HG03342 (cell line): ENCODE data around the gene STARD9.
"Not testable (repeated sequence)": the region's sequence is repeated elsewhere in the genome, so short reads cannot be mapped to it uniquely, and the experiment has no call there.

Experiments used
- ATAC-seq: cut with Tn5 transposase; IDR thresholded peaks from one replicate; pipeline ENCODE4 v1.9.1; 2021; ENCODE audit warnings: mild to moderate bottlenecking, moderate library complexity; ENCODE audit not compliant: unreplicated experiment

Gene STARD9

DNA sequence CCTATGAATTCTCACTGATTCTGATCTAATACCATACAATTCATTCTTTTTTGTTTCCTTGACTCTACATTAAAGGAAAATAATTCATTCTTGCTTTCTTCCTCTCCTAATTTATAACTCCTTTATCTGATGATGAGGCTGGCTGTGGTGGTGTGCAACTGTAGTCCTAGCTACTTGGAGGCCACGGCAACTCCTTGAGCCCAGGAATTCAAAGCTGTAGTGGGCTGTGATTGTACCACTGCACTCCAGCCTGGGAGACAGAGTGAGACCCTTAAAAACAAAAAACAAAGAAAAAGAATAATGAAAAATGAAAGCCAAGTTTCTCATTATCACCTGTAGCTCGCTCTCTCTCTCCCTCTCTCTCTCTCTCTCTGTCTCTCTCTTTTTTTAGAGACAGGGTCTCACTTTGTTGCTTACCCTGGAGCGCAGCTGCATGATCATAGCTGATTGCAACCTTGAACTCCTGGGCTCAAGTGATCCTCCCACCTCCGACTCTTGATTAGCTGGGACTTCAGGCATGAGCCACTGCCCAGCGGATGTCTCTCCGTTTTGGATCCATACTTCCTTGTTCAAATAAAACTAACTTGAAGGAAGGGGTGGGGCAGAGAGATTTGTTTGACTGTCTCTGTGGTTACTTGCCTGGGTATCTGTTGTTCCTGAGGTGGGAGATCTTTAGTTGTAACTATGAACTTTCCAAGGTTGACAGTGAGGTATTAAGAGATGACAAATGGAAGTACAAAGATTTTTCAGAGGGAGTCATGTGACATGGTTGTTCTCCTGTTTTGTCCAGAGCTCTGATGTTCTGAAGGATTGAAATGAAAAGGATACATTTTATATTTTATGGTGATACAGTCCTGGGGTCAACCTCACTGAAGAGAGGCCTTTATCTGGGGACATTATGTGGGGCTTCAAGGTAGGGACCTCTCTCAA lies 46.9 kb downstream of the STARD9 start:
- ATAC-seq = no peak

DNA sequence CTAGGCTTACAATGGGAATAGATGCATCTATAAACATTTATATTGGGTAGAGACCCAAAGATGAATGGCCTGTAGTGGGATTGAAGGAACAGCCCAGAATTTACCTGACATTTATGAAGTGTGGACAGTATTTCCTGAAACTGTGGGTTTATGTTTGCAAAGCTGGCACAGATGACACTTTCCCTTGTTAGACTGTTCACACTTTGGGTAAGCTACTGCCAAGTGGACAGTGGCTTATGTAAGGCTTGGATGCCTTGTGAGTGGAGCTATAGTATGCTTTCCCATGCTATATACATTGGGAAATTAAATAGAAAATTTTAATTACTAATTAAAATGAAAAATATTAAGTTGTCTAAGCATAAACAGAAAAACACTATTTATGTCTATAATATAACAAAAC lies 48.5 kb downstream of the STARD9 start:
- ATAC-seq = no peak

DNA sequence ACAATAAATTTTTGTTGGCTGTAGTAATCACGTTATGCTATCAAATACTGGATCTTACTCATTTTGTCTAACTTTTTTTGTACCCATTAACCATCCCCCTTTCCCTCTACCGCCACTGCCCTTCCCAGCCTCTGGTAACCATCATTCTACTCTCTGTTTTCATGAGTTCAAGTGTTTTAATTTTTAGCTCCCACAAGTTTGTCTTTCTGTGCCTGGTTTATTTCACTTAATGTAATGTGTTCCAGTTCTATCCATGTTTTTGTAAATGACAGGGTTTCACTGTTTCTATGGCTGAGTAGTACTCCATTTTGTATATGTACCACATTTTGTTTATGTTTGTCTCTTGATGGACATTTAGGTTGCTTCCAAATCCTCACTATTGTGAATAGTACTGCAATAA lies 52.1 kb downstream of the STARD9 start:
- no peak for ATAC-seq

DNA sequence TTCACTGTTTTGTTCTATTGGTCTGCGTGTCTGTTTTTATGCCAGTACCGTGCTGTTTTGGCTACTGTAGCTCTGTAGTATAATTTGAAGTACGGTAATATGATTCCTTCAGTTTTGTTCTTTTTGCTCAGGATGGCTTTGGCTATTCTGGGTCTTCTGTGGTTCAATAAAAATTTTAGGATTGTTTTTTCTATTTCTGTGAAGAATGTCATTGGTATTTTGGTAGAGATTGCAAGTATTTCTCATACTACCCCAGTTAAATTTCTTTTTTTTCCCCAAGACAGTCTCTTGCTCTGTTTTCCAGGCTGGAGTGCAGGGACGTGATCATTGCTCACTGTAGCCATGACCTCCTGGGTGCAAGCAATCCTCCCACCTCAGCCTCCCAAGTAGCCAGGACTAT lies 53.4 kb downstream of the STARD9 start:
- ATAC-seq = no peak

DNA sequence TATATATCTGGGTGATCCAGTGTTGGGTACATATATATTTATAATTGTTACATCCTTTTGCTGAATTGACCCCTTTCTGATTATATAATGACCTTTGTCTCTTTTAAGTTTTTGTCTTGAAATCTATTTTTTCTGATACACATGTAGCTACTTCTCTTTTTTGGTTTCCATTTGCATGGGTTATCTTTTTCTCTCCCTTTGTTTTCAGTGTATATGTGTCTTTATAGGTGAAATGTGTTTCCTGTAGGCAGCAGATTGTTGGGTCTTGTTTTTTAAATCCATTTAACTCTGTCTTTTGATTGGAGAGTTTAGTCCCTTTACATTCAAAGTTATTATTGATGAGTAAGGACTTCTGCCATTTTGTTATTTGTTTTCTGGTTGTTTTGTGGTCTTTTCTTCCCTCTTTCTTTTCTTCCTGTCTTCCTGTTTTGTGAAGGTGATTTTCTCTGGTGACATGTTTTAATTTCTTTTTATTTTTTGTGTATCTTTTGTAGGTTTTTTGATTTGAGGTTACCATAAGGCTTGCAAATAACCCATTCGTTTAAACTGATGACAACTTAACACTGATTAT lies 56.8 kb downstream of the STARD9 start:
- ATAC-seq = no peak

DNA sequence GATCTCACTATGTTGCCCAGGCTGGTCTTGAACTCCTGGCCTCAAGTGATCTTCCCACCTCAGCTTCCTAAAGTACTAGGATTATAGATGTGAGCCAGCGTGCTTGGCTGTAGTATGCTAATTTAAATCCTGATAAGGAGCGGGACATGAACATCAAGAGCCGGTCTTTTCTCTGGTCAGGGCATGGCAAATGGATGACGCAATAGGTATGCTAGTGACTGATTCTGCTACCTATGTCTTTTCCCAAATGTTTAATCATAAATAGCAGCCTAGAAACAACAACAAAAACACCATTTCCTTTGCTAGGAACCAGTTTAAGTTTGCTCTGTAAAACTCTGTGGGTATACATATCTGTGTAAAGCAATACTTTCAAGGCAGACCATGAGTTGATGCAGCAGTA lies 64.7 kb downstream of the STARD9 start:
- no peak for ATAC-seq

DNA sequence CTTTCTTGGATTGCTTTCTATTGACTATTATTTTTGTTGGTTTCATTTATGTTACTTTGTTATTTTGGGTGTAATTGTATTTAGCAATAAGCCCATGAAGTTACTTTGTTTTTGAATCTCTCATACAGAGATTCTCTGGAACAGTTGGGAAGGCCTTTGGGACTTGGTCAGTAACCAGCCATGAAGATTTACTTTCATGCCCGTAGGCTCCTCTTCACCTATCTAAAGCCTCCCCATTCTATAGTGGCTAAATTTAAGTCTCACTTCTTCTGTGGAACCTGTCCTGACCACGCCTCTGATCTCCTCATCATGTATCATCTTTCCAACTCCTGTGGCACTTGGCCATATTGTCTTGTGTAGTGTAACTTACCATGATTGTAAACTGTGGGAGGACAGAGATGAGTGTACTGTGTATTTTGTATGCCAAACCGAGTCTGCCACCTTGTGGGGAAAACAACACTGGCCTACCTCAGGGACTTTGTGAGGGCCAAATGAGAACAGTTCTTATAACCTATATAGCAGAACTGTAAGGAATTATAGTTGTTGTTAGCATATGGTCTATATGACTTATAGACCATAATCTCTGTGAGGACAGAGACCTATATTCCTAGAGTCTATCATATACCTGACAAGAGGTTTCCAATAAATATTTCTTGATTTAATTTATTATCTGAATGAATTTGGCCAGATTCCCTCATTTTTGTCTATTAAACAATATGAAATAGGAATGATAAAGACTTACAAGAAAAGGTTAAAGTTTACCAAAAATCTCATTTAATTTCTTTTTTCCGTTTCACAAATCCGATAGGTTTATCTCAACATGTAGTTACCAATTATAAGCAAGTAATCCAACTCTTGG lies 75.0 kb downstream of the STARD9 start:
- ATAC-seq = peak; percentile 70

DNA sequence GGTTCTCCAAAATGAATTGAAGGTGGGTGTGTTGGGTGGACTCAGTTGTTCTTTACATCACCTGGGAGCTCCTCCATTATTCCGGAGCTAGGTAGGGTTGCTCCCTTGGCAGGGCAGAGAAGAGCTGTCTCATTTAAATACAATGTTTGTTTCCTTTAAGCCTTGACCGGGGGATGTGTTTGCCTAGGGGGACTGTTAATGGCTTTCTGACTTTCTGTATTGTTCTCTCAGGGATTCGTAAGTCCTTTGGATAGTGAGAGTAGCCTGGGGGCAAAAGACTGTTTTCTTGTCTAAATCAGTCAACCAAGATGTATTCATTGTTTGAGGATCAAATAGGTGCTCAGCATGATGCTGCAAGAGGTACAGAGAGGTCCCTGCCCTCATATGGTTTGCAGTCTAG lies 90.4 kb downstream of the STARD9 start:
- ATAC-seq = no peak

DNA sequence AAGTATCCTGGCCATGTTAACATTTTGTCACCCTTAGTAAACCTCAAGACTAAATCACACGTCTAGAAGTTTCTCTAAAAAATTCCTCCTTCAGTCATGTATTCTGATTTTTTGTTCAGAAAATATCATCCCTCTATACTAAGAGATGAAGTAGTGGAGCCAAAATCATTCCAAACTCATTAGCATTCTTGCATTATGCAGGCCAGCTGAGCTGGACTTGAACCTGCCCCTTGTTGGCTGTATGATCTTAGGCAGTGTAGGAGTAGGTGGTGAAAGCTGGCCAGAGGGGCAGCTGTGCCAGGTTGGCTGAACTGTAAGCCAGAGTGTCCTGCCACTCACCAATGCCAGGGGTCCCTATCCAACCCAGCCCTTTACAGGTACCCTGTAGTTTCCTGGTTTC lies 92.4 kb downstream of the STARD9 start:
- ATAC-seq = no peak

DNA sequence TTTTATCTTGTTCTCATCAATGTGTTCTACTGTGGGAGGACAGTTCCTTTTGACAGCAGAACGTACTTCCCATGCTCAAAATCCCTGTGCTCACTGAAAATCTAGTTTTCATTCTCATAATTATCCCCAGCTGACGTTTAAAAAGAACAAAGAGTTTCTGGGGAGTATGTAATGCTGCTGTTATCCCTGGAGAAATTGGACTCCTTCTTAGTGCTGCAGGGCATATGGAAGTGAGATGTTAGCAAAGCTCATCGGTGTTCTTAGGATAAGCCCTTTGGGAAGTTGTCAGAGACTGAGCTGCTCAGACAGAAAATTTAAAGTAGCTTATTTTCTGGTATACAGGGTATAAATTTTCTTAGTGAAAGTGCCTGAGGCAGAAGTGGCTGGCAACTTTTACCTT lies 95.0 kb downstream of the STARD9 start:
- no peak for ATAC-seq

DNA sequence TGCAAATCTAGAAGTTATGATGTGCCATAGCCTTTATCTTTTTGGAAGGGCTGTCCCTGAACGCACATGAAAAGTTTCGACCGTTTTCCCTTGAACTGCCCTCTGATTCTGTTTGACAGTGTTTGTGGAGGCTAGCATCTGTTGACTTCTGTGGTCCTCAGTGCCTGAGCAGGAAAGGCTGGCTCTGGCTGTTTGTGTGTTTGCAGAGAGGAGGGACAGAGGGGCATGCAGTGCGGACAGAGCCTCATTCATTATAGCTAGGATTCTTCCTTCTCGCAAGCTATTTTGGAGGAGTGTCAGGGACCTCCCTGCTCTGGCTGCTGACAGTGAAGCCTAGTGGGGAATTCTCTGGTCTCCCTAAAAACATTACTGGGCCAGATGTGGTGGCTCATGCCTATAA lies 97.0 kb downstream of the STARD9 start:
- ATAC-seq = no peak

DNA sequence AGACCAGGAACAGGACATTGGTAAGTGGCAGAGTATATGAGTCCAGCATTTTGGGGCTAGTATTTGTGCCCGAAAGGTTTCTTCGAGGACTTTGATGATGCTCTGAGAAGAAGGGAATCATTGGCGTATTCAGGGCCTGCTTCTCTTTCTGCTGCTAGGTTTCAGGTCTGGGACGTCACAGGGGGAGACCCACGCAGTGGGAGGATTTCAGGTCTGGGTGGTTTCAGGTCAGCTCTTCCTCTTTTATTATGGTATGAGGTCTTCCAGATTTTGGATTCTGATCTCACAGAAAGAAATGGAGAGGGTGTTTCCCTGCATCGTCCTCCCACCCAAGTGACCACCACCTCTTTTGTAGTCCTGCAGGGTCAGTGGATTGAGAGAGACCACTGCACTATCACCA lies 99.1 kb downstream of the STARD9 start:
- no peak for ATAC-seq

DNA sequence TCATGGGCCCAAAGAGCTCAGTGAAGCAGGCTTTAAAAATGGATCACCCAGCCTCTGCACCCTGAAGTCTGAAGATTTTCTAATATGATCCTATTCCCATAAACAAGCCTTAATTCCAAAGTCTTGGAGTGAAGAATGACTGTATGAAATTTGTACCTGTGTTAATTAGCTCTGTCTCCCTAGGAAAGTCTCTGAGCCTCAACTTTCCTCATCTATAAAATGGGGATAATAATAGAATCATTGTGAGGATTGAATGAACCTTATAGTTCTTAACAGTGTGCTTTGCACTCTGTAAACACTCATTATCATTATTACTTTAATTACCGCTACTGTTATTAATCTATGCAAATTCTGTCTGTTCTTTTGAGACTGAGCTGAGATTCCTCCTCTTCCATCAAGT lies 99.6 kb downstream of the STARD9 start:
- ATAC-seq = no peak

DNA sequence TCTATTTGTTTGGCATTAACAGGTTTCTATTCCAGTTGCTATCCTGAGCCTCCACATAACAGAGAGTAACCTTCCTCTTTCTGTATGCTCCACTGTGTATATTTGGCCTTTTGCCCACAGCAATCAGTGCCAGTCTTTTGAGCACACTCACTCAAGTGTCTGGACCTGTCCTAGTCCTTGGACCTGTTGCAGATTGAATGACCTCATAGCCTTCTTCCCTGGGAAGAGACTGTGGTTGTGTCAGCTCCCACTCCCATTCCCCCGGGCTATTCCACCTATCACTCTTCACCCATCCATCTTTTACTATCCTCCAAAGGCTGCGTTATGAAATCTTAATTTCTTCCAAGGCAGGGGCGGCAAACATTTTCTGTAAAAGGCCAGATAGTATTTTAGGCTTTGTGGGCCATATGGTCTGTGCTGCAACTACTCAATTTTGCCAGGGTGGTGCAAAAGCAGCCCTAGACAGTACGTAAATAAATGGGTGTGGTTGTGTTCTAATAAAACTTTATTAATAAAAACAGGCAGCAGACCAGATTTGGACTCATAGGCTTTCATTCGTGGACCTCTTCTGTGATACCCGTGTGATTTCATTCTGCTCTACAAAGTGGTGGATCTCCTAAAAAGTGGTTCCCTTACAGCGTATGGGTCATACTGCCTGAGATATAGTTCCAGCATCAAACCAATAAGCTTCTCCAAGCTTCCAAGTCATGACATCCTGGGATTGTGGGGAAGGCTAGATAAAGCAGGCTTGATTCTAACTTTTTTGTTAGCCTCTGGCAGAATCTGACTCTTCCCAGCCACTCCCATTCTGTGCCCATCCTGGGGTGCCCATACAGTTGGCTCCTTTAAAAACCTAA lies 104.1 kb downstream of the STARD9 start:
- no peak for ATAC-seq

DNA sequence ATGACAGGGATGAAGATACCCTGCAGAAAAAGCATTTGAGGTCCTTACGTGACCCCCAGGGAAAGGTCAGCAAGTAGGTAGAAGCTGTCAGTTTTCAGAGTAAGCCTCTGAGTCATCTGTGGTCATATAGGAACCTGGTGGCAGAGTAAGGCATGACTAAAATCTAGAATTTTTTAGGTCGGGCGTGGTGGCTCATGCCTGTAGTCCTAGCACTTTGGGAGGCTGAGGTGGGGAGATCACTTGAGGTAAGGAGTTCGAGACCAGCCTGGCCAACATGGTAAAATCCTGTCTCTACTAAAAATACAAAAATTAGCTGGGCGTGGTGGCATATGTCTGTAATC lies 104.7 kb downstream of the STARD9 start:
- ATAC-seq = not testable (repeated sequence)

DNA sequence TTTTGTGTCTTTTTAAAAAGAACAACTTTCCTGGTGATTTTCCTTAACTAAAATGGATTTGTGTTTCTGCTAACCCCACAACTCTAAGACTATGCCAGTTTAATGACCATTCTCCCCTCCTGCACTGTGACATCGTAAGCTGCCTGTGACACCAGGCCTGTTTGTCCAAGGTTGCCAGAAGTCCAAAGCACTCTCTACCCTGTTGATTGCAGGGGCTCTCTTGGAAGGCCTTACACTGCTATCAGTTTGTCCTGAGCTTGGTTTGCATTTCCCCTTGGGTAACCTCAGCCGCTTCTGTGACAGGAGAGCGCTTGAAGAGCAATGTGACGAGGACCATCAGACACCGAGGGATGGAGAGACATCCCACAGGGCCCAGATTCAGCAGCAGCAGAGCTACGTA lies 105.7 kb downstream of the STARD9 start:
- no peak for ATAC-seq

DNA sequence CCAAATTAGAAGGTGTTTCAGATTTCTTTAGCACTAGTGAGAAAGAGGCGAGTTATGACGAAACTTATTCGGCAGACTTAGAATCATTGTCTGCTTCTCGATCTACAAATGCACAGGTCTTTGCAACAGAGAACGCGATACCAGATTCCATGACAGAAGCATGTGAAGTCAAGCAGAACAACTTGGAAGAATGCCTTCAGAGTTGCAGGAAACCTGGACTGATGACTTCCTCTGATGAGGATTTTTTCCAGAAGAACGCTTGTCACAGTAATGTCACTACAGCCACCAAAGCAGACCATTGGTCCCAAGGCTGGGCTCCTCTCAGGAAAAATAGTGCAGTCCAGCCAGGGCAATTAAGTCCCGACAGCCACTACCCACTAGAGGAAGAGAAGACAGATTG lies 110.9 kb downstream of the STARD9 start:
- ATAC-seq = no peak

DNA sequence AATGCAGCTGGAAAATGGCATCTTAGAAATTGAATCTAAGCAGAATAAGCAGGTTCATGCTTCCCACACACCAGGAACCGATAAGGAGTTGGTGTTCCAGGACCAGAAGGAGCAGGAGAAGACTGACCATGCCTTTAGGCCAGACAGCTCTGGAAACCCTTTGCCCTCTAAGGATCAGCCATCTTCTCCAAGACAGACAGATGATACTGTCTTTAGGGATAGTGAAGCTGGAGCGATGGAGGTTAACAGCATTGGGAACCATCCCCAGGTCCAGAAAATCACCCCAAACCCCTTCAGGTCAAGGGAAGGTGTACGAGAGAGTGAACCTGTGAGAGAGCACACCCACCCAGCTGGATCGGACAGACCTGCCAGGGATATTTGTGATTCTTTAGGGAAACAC lies 112.3 kb downstream of the STARD9 start:
- no peak for ATAC-seq

DNA sequence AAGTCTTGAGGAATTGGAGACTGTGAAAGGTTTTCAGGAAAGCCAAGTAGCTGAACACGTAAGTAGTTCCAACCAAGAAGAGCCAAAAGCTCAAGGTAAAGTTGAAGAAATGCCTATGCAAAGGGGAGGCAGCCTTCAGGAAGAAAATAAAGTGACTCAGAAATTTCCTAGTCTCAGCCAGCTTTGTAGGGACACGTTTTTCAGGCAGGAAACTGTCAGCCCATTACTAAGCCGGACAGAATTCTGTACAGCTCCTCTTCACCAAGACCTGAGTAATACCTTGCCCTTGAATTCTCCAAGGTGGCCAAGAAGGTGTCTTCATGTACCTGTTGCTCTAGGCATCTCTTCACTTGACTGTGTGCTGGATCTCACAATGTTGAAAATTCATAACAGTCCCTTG lies 112.9 kb downstream of the STARD9 start:
- ATAC-seq = no peak

DNA sequence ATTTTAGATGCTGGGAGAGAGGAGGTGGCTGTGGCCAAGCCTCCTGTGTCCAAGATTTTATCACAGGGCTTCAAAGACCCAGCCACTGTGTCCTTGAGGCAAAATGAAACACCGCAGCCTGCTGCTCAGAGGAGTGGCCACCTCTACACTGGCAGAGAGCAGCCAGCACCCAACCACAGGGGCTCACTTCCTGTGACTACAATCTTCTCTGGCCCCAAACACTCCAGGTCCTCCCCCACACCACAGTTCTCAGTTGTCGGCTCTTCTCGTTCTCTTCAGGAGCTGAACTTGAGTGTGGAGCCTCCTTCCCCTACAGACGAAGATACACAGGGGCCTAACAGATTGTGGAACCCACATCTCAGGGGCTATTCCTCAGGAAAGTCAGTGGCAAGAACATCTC lies 115.9 kb downstream of the STARD9 start:
- no peak for ATAC-seq

DNA sequence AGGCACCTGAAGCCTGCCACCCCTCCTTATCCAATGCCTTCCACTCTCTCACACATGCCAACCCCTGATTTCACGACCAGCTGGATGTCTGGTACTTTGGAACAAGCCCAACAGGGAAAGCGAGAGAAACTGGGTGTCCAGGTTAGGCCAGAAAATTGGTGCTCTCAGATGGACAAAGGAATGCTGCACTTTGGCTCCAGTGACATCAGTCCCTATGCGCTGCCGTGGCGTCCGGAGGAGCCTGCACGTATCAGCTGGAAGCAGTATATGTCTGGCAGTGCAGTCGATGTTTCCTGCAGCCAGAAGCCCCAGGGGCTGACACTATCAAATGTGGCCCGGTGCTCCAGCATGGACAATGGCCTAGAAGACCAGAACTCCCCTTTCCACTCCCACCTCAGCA lies 116.4 kb downstream of the STARD9 start:
- ATAC-seq = no peak
